ENCODE measurements around the gene MPZL1. TPM values are rescaled to one million over a fixed set of nuclear protein-coding genes. Genes with fewer than 3 reads are reported as not detected.
A peak's percentile ranks its signal among the peaks of the same experiment; 100 is the strongest.
"Not testable (repeated sequence)": the region's sequence is repeated elsewhere in the genome, so short reads cannot be mapped to it uniquely, and the experiment has no call there.

Gene MPZL1
- total RNA-seq, 2 donors from 2014 or later, result 26.8 to 33.0 TPM

DNA sequence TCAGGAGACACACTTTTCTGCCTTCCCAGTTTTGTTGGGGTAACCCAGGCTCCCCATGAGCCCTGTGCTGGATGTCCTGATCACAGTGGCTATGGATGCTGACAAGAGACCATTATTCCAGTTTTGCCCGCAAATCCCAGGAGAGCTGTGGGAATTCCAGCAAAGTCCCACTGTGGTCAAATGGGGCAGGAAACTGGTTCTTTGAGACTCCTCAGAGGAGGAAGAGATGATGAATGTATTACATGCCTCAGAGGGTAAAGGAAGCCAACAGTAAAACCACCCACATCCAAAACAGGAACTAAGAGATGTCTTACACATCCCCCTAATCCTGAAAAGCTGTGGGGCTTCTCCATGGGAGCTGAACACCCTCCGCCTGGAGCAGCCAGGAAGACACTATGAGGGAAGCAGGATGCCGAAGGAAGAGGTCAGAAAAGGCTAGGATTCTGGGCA lies 12.8 kb upstream of the MPZL1 start:
- H3K36me3 Mint-ChIP-seq, result peaks cover 0 to 7% of the 10 kb centered on the region in 2 donors
- H3K27ac Mint-ChIP-seq, result peak overlapping the region in 1 of 2 donors; percentile 85

DNA sequence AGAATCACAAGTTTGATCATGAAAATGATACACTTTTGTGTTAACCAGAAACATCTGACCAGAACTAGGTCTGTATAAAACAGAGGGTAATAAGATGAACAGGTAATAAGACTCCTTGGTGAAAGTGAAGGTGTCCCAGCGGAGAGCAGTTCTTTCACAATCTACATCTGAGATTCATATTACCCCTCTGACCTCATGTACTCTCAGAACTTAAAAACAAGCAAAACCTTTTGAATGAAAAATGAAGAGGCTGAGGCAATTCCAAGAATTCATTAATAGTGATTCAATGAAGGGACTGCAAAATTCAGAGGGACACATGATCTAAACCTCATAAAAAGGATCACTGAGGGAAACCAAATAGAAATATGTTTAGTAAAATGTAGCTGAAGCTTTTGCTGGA lies 10.9 kb upstream of the MPZL1 start:
- no peak for ATAC-seq
- no peak for DNase-seq (ENCODE audit: low spot score in 2 of 2)
- Mint-ChIP-seq H3K36me3 (peaks cover 5 to 15% of the 10 kb centered on the region in 2 donors), H3K9me3 (no peaks in the 10 kb centered on the region), H3K27ac (no peak overlapping the region)

More for the DNA sequence above, 12.8 kb upstream of the MPZL1 start:
- ATAC-seq (no peak), DNase-seq (ENCODE audit: low spot score in 2 of 2) (no peak)
- no peaks in the 10 kb centered on the region for H3K9me3 Mint-ChIP-seq

DNA sequence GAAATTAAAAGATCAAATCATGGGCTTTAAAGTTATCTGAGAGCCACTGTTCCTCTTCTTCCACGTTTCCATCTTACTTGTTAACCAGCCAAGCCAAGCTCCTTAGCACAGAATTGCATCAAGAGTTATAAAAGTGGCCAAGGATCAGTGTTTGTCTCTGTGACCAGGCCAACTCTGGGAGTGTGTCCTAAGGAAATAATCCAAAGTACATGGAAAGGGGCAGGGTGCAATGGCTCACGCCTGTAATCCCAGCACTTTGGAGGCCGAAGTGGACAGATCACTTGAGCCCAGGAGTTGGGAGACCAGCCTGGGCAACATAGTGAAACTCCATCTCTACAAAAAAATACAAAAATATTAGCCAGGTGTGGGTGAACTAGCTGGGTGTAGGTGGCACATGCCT lies 10.0 kb upstream of the MPZL1 start:
- H3K9me3 Mint-ChIP-seq, result no peaks in the 10 kb centered on the region
- peaks cover 5 to 17% of the 10 kb centered on the region in 2 donors for H3K36me3 Mint-ChIP-seq
- ATAC-seq (no peak), DNase-seq (ENCODE audit: low spot score in 2 of 2) (no peak)
- no peak overlapping the region for H3K27ac Mint-ChIP-seq

DNA sequence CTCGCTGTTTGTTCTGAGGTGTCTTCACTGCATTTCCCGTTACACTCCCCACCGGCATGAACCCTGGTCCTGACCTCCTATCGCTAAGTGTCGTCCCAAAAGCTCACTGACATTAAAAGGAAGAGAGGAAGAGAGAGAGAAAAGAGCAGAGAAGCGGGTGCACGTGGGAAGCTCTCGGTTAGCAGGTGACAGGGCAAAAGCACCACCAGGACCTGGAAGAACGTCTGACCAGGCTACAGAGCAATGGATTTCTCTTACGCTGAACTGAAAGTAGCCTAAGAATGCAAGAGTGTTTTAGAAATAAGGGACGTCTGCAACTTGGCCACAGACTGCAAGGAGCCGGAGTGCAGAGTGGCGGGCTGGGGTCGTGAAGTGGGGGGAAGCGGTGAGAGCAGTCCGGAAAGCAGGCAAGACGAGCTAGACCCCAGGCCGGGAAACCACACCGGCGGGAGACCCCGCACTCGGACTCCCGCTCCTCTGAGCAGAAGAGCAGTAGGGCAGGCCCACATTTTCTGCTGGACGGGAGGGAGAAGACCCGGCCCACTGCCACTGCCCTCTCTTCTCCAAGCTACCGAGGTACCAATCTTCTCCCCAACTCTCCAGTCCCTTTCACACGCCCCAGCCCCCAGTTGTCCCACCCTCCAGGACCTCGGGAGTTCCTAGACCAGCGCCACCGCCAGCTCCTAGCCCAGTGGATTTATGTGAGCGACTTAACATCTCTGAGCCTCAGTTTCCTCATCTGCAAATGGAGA lies 8.3 kb upstream of the MPZL1 start:
- peak overlapping the region; percentile 92 to 99 for H3K27ac Mint-ChIP-seq
- ATAC-seq, result peak in 1 of 2 donors; percentile 1
- no peak for DNase-seq (ENCODE audit: low spot score in 2 of 2)
- H3K36me3 Mint-ChIP-seq, result peaks cover 5 to 17% of the 10 kb centered on the region in 2 donors
- no peaks in the 10 kb centered on the region for H3K9me3 Mint-ChIP-seq

DNA sequence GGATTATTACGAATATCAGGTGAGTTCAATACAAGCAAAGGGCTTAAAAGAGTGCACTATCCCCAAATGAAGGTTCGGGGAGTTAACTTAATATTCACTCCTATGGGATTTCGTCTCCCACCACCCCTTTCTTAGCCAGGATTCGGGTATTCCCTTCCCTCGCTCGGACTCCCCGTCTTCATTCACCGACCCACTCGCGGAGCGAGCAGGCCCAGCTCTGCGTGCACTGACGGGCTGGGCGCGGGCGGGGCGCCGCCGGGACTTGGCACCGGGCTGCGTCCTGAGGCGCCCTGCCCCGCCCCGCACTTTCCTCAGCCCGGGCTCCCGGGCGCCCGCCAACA lies 7.7 kb upstream of the MPZL1 start:
- DNase-seq (ENCODE audit: low spot score in 2 of 2), result no peak

GRCh38 chr1:167714439-167715156 lies 7.2 kb upstream of the MPZL1 start:
- H3K36me3 Mint-ChIP-seq, result peaks cover 5 to 17% of the 10 kb centered on the region in 2 donors
- H3K27ac Mint-ChIP-seq, result peak overlapping the region; percentile 99
- DNase-seq (ENCODE audit: low spot score in 2 of 2) (peak; percentile 91 to 92), ATAC-seq (peak; percentile 66 to 68)
- H3K9me3 Mint-ChIP-seq, result no peaks in the 10 kb centered on the region

More for the DNA sequence above, 7.7 kb upstream of the MPZL1 start:
- Mint-ChIP-seq H3K9me3 (no peaks in the 10 kb centered on the region), H3K36me3 (peaks cover 5 to 17% of the 10 kb centered on the region in 2 donors), H3K27ac (peak overlapping the region; percentile 99)
- peak; percentile 74 to 77 for ATAC-seq

GRCh38 chr1:167715157-167715999 lies 6.4 kb upstream of the MPZL1 start:
- Mint-ChIP-seq H3K36me3 (peaks cover 5 to 17% of the 10 kb centered on the region in 2 donors), H3K9me3 (no peaks in the 10 kb centered on the region), H3K27ac (peak overlapping the region; percentile 99)
- ATAC-seq, result peak; percentile 57 to 65
- peak; percentile 87 to 93 for DNase-seq (ENCODE audit: low spot score in 2 of 2)

DNA sequence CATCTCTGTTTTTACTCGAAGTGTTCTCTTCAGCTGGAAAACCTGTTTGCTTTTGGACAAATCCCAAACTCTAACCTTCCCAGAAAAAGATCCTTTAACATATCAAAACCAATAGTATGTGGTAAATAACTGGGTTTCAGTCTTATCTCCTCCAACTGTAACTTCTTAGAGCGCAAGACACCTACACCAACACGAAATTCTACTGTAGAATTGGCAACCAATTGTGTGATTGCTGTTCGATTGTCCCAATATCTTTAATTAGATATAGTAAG lies 5.8 kb upstream of the MPZL1 start:
- no peak for DNase-seq (ENCODE audit: low spot score in 2 of 2)
- peaks cover 5 to 18% of the 10 kb centered on the region in 2 donors for H3K36me3 Mint-ChIP-seq
- peak overlapping the region; percentile 99 for H3K27ac Mint-ChIP-seq
- ATAC-seq, result no peak
- no peaks in the 10 kb centered on the region for H3K9me3 Mint-ChIP-seq

DNA sequence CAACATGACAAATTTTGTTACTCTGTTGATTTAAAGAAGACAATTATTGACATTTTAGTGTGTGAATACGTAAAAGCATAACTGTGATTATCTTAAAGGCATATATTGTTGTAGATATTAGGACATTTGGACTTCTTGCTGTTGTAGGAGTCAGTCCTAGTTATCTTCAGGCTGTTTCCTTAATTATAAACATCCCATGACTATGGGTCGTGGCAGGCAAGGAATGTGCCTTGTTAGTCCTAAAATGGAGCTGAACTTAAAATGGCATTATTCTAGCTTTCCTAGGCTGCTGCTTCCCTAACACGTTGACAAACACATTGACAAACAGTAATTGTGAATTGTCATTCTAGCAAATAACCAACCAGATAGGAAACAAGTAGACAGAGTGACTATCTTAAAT lies 4.4 kb upstream of the MPZL1 start:
- Mint-ChIP-seq H3K36me3 (peaks cover 5 to 27% of the 10 kb centered on the region in 2 donors), H3K9me3 (no peaks in the 10 kb centered on the region), H3K27ac (peak overlapping the region in 1 of 2 donors; percentile 99)
- ATAC-seq (no peak), DNase-seq (ENCODE audit: low spot score in 2 of 2) (no peak)

DNA sequence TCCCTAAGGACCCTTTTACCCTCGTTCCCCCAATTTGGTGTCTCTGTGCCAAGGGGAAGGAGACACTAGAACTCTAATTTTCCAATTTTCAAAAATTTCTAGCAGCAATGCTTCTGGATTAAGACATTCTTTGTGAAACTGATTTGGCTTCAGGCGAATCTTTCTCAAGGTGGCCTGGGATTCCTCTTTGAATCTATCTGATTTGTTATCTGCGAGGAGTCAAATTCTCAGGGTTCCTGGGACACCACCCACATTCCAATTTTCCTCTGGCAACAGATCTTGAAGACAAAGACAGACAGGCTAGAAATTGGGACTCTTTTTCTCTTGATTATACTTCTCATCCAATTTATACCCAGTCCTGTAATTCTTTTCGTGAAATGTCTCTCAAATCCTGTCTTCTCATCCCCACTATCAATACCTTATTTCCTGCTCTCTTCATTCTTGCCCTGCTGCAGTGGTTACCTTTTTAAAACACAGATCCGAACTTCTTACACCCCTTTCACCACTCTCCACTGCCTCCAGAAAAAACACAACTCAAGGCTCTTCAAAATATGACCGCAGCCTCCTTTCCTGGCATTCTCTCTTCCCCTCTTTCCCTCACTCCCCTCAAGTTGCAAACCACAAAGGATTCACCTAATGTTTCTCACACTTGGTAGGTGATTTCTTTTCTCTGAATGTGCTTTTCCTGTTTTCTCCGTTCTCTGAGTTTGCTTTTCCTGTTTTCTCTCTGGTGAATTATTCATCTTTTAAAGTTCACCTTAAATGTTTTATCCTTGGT lies 2.7 kb upstream of the MPZL1 start:
- no peaks in the 10 kb centered on the region for H3K9me3 Mint-ChIP-seq
- H3K36me3 Mint-ChIP-seq, result peaks cover 10 to 19% of the 10 kb centered on the region in 2 donors
- ATAC-seq, result no peak
- no peak for DNase-seq (ENCODE audit: low spot score in 2 of 2)
- H3K27ac Mint-ChIP-seq, result peak overlapping the region in 1 of 2 donors; percentile 19

DNA sequence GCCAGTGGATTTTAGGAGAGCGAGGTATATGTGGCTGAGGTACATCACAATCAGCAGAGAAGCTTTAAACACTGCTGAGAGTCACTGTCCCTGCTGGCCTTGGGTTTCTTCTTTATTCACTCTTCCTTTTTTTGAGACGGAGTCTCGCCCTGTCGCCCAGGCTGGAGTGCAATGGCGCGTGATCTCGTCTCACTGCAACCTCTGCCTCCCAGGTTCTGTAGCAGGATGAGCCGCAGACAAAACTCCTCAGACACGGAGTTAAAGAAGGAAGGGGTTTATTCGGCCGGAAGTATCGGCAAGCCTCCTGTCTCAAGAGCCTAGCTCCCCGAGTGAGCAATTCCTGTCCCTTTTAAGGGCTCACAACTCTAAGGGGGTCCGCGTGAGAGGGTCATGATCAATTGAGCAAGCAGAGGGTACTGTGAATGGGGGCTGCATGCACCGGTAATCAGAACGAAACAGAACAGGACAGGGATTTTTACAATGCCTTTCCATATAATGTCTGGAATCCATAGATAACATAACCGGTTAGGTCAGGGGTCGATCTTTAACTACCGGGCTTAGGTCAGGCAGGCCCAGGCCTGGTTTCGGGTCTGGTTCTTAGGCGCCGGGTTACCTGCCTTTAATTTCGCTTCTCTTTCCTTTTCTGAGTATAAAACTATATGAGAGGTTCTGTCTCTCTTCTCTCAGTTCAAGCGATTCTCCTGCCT lies 1.9 kb upstream of the MPZL1 start:
- ATAC-seq; DNase-seq (ENCODE audit: low spot score in 2 of 2): not testable (repeated sequence)
- H3K27ac Mint-ChIP-seq, result peak overlapping the region in 1 of 2 donors; percentile 89

DNA sequence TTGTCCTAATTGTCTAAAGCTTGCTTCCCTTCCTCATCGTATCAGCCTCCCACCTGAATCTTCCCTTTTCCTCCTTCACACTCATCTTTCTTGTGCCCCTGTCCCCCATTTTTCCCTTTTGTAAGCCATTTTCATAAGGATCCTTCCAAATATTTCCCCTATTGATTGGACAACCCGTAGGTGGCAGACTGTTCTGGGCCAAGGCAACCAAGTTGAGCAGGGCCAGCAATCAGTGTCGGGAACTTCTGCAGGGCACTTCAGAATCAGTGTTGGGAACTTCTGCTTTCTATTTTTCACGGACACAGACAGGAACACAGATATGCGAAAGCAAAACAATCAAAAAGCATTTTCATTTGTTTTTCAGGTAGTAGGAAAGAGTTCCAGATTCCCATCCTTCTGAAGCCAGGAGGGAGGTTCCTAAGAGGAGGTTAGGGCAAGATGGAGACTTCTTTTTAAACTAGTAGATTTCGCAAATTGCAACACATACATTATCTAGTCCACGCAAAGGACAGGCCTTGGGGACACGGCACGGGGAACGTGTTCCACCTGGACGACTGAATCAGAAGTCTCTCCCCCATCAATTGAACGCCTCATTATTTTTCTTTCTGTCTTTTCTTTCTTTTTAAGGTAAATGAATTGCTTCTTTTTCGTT lies 691 bp upstream of the MPZL1 start:
- no peaks in the 10 kb centered on the region for H3K9me3 Mint-ChIP-seq

More for the DNA sequence above, 1.9 kb upstream of the MPZL1 start:
- not testable (repeated sequence) for H3K9me3 Mint-ChIP-seq
- H3K36me3 Mint-ChIP-seq, result peaks cover 12 to 19% of the 10 kb centered on the region in 2 donors

GRCh38 chr1:167722152-167722869 lies 529 bp downstream of the MPZL1 start:
- Mint-ChIP-seq H3K27ac (peak overlapping the region in 1 of 2 donors; percentile 89), H3K9me3 (no peaks in the 10 kb centered on the region), H3K36me3 (peaks cover 10 to 13% of the 10 kb centered on the region in 2 donors)
- peak; percentile 59 to 64 for ATAC-seq
- DNase-seq (ENCODE audit: low spot score in 2 of 2), result peak; percentile 40 to 62

More for the DNA sequence above, 691 bp upstream of the MPZL1 start:
- ATAC-seq (peak in 1 of 2 donors; percentile 2), DNase-seq (ENCODE audit: low spot score in 2 of 2) (no peak)
- Mint-ChIP-seq H3K36me3 (peaks cover 10 to 13% of the 10 kb centered on the region in 2 donors), H3K27ac (peak overlapping the region; percentile 5 to 89)

DNA sequence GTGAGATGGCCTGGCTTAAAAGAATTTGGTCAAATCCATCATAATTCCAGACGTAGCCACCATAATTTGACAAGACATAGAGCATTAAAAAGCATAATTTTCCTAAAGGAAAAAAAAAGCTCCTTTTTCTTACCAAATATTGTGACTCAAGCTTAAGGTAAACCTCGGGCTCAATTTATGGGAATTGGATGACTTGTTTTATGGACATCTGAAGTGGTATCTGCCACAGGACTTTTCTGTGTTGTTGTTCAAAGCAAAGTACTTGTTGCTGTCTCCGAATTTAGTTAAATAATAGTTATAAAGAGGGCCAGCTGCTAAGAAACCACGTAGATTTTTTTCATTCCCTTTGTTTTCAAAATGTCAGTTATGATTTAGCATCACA lies 1.1 kb downstream of the MPZL1 start:
- Mint-ChIP-seq H3K9me3 (no peaks in the 10 kb centered on the region), H3K27ac (no peak overlapping the region), H3K36me3 (peaks cover 10 to 13% of the 10 kb centered on the region in 2 donors)
- no peak for ATAC-seq
- no peak for DNase-seq (ENCODE audit: low spot score in 2 of 2)
